Ovary (tissue), 9 donors: ENCODE measurements around the gene AFP. TPM values are rescaled to one million over a fixed set of nuclear protein-coding genes. Genes with fewer than 3 reads are reported as not detected.

Experiments used
- DNase-seq, 5 donors: peaks; one replicate each; pipeline ENCODE4 v3.0.0-alpha.2; 2019 to 2020
- H3K27ac ChIP-seq, 2 donors: fragments of 200-600 bp; one replicate each; pipeline versions ENCODE4 v1.5.1 to v1.8.0; 2019 to 2022
- H3K27me3 ChIP-seq: fragments of 200-600 bp; one replicate; pipeline ENCODE4 v1.8.0; 2022
- H3K36me3 ChIP-seq: fragments of 200-600 bp; sonication (generic); one replicate; pipeline ENCODE4 v1.5.1; 2019
- H3K4me1 ChIP-seq: one replicate; pipeline ENCODE4 v1.8.1; 2013; ENCODE audit warnings: mild to moderate bottlenecking, moderate library complexity; ENCODE audit not compliant: insufficient read depth
- H3K4me3 ChIP-seq: fragments of 200-600 bp; sonication (generic); one replicate; pipeline ENCODE4 v1.5.1; 2017
- H3K9me3 ChIP-seq, 2 donors: fragments of 200-600 bp in 1 of 2; sonication (generic) in 1 of 2; one replicate each; pipeline versions ENCODE4 v1.5.1 to v1.8.1; 2013 to 2019; ENCODE audit warnings: mild to moderate bottlenecking in 1 of 2, moderate library complexity in 1 of 2
- CTCF ChIP-seq, 3 donors: fragments of 450-650 bp in 2 of 3; fragments of 200-600 bp in 1 of 3; IDR thresholded peaks; one replicate each; pipeline versions ENCODE4 v1.5.1 to v1.8.0; 2016 to 2022; ENCODE audit warnings: antibody characterized with exemption in 3 of 3, mild to moderate bottlenecking in 1 of 3
- EP300 ChIP-seq: sonication (generic); formaldehyde crosslinking; IDR thresholded peaks from one replicate; pipeline ENCODE4 v1.6.1; 2017; ENCODE audit warnings: antibody characterized with exemption
- POLR2A ChIP-seq: fragments of 450-650 bp; IDR thresholded peaks from one replicate; pipeline ENCODE4 v1.6.1; 2017; ENCODE audit warnings: antibody characterized with exemption, mild to moderate bottlenecking, moderate library complexity
- WGBS, 3 donors: extraction: QIAGEN DNeasy Blood & Tissue Kit in 1 of 3; methylation state at CpG; one replicate each; pipeline versions ENCODE4 v1.1.5 to v1.1.7; 2013 to 2017; 5-methylcytosine and 5-hydroxymethylcytosine counted together
- intact Hi-C, 4 donors: fragments of 100-400 bp; cut with DNase I; formaldehyde crosslinking; loops; one replicate each; pipeline versions ENCODE4 v1.11.0 to v1.15.1; 2022 to 2023
- polyA plus RNA-seq, 2 donors: library from polyadenylated mRNA; stranded (reverse); fragments of 200-250 nt in 1 of 2; fragments of 350-450 nt in 1 of 2; fragmentation: Illumina TruSeq in 1 of 2; extraction: RNeasy Lipid Tissue Mini Kit (QIAGEN cat#74804) in 1 of 2; gene quantifications; one replicate each; pipeline ENCODE4 v1.2.3, GENCODE V29; 2013 to 2014
- total RNA-seq, 7 donors: library from RNA; depleted of rRNA in 2 of 7; stranded (reverse); fragments of >200 nt in 2 of 7; fragmentation: NEBNext Ultra II Directional in 3 of 7; extraction: Animal tissue kit (Norgen Biotek cat#: 25700) in 3 of 7; gene quantifications; one replicate each; pipeline versions ENCODE4 v1.1.0 to v1.2.4, GENCODE V29; 2016 to 2023
- donor health status: DM: no; HTN: no; CAD: no; lungs with moderate emphysema.
- donor health status: DM: no; HTN: no; CAD: no.
- donor health status: Bipolar disorder and iron deficiency.
- donor health status: DM: yes; HTN: yes; CAD: no.
- donor health status: DM: no; HTN: no; CAD: no.
- donor health status: DM: yes; HTN: yes; CAD: no.

AFP gene
- total and polyA plus RNA-seq, 9 donors: 0.17 to 2.8 (median 0.47) TPM; not detected in 5

GRCh38 chr4:73460913-73461522 lies 25.0 kb downstream of the AFP start:
- TF ChIP-seq POLR2A (no peak), CTCF (IDR thresholded peaks at IDR 0.05) (no peak), EP300 (no peak)
- Histone ChIP-seq H3K27ac (no peak overlapping the region), H3K9me3 (no peaks in the 10 kb centered on the region), H3K4me3 (no peak overlapping the region), H3K4me1 (peaks cover 5% of the 10 kb centered on the region), H3K36me3 (no peaks in the 10 kb centered on the region), H3K27me3 (no peaks in the 10 kb centered on the region)
- 51 to 60% (median 56%) methylated on average over 4 of the region's 4 CpGs for WGBS, 3 donors
- intact Hi-C loops: no loop called here
- no peak for DNase-seq

- H3K4me3 ChIP-seq: no peak overlapping the region
- 90 to 92% (median 91%) methylated on average over 3 of the region's 3 CpGs for WGBS, 3 donors
- H3K9me3 ChIP-seq: no peaks in the 10 kb centered on the region
- DNase-seq: no peak
- no peak overlapping the region for H3K27ac ChIP-seq
- no peaks in the 10 kb centered on the region for H3K27me3 ChIP-seq
- no peaks in the 10 kb centered on the region for H3K36me3 ChIP-seq
- intact Hi-C loops: no loop called here
- no peaks in the 10 kb centered on the region for H3K4me1 ChIP-seq
- TF ChIP-seq POLR2A (no peak), CTCF (IDR thresholded peaks at IDR 0.05) (no peak)
Measured at GRCh38 chr4:73468170-73468569, 32.1 kb downstream of the AFP start.

- no peak overlapping the region for H3K27ac ChIP-seq
- H3K36me3 ChIP-seq: no peaks in the 10 kb centered on the region
- H3K9me3 ChIP-seq: no peaks in the 10 kb centered on the region
- H3K4me1 ChIP-seq: no peaks in the 10 kb centered on the region
- no peak for TF ChIP-seq CTCF (IDR thresholded peaks at IDR 0.05)
- no peak for TF ChIP-seq EP300
- TF ChIP-seq POLR2A: no peak
- intact Hi-C loops: no loop called here
- no peaks in the 10 kb centered on the region for H3K27me3 ChIP-seq
- WGBS, 3 donors: 75 to 83% (median 78%) methylated on average over 1 of the region's 1 CpG
- no peak for DNase-seq
- no peak overlapping the region for H3K4me3 ChIP-seq
Measured at GRCh38 chr4:73470728-73471127, 34.7 kb downstream of the AFP start.

- TF ChIP-seq EP300: no peak
- no peak for TF ChIP-seq CTCF (IDR thresholded peaks at IDR 0.05)
- no peak for TF ChIP-seq POLR2A
- no peak overlapping the region for H3K27ac ChIP-seq
- DNase-seq: no peak
- 83 to 87% (median 83%) methylated on average over 11 of the region's 11 CpGs for WGBS, 3 donors
- no peaks in the 10 kb centered on the region for H3K9me3 ChIP-seq
- no peaks in the 10 kb centered on the region for H3K4me1 ChIP-seq
- intact Hi-C loops: no loop called here
- no peaks in the 10 kb centered on the region for H3K36me3 ChIP-seq
- no peaks in the 10 kb centered on the region for H3K27me3 ChIP-seq
- H3K4me3 ChIP-seq: no peak overlapping the region
Measured at GRCh38 chr4:73477176-73477575, 41.2 kb downstream of the AFP start.
